ENCODE results near the gene PKNOX1.
"Not testable (repeated sequence)": the region's sequence is repeated elsewhere in the genome, so short reads cannot be mapped to it uniquely, and the experiment has no call there.

- not testable (repeated sequence) for TF ChIP-seq CTCF (conservative IDR thresholded peaks at IDR 0.05; ENCODE audit: low read length); EZH2phosphoT487 (IDR thresholded peaks at IDR 0.05; ENCODE audit: borderline replicate concordance)
Observed at GRCh38 chr21:42999152-42999551, 24.8 kb downstream of the PKNOX1 start.
